Left renal cortex interstitium (tissue), 4 donors: ENCODE measurements around the gene PTCHD4. TPM values are rescaled to one million over a fixed set of nuclear protein-coding genes. Genes with fewer than 3 reads are reported as not detected.
"Not testable (repeated sequence)": the region's sequence is repeated elsewhere in the genome, so short reads cannot be mapped to it uniquely, and the experiment has no call there.

ENCODE experiments used
- DNase-seq, 4 donors: peaks; one replicate each; pipeline ENCODE4 v3.0.0-alpha.2; 2013; ENCODE audit warnings: low read depth in 4 of 4, low spot score in 2 of 4, missing footprints in 1 of 4
- polyA plus RNA-seq, 4 donors: library from polyadenylated mRNA; unstranded; fragments of 120-200 nt; gene quantifications; one replicate each; pipeline ENCODE4 v1.2.1, GENCODE V29; 2013; ENCODE audit not compliant: insufficient read length in 4 of 4

Gene PTCHD4
- 1 to 10 TPM; 1.5 to 2.2 (median 2.0) TPM for polyA plus RNA-seq

DNA sequence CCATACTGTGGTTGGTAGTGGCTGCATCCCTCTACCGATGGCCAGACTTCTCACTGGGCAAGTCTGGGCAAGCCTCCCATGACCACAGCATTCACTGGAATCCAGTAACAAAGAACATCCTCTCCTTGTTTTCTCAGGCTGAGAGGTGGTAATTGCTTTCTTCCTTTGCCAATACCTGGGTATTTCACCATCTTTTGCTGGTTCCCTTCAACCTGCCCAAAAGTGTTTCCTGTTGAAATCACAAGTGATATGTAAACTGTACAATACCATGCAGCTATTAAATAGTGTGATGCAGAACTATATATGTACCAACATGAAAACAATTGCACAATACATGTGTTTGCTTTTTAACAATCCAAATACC lies at the start of gene PTCHD4:
TSS of gene PTCHD4 (minus strand) at position 55 of the 364 bp plus-strand sequence. CDS start 42,240 bp downstream, outside the sequence.
- DNase-seq: no peak

DNA sequence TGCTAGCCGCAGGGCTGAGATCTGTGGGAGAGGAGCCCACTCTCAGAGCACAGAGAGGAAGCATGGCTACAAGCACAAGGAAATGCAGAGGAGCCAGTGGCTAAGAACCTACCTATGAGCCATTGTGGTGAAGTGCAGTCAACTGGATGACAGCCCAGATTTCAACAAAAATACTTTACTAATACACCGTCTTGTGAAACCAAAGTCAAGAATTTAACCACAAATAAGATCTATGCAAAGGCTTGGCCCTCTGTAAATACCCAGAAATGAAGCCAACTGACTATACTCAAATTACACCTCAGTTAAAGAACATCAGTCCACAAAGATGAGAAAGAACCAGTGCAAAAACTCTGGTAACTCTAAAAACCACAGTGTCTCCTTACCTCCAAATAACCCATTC lies 40.1 kb upstream of the PTCHD4 start:
- DNase-seq: no peak

DNA sequence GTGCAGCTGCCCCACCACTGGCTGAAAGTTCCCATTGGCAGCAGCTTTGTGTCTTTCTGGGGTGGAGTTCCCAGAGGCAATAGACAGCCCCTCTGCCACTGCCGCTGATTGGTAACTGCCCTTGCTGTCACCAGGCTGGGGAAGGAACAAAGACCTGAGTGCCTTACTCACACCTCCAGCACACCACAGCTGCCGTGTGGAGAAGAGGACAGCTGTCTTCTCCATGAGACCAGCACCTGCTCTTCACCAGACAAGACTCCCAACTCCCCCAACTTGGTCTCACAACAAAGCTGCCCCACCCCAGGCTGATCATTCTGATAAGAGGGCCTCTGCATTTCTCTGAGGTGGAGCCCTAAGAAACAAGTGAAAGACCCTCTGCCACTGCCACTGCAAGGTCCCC lies 39.7 kb upstream of the PTCHD4 start:
- no peak for DNase-seq

DNA sequence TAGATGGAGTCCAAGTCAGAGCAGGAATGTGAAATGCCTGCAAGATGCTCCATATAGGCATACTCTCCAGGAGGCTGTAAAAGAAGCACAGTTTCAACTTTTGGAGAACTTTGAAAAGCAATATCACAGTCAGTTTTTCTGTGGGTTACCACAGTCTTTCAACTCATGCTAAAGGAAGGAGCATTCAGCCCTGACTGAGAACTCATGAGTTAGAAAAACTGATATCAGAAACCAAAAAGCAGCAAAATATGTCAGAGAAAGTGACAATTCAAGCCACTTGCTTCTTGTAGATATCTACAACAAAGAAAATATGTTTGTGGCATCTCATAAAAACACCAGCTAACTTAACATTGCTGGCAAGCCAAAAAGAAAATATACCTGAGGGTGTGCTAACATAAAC lies 36.1 kb upstream of the PTCHD4 start:
- DNase-seq: no peak

DNA sequence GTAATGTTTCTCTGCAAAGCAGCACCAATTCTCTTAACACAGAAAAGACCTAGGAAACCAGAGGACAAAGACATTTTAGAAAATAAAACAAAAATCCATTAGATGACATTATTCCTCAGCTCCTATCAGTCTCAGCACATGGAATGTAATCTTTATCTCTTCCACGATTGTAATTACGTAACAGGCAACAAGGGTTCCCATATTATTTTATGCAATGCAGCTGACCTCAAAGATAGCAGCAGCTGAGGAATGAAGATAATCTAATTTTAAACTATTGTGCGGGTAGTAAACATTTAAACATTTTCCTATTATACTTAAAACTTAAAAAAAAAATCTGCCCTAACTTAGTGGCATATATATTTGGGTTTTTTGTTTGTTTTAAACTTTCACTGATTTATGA lies 33.0 kb upstream of the PTCHD4 start:
- DNase-seq: no peak

DNA sequence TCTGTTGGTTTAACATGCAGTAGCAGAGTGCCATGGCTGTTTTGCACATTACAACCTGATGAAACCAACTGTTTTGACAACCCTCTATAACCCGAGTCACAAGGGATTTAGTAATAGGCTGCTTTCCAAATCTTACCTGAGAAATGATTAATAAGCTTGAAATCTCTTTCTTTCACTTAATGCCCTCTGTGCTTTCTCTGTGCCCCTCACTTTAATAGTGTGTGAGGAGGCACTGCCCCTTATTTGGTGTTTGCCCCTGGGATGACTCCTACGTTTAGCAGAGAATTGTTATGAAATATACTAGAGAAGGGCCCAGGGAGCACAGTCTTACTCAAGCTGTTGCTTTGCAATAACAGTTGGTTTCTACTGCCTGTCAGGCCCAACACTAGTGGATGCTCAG lies 31.0 kb upstream of the PTCHD4 start:
- no peak for DNase-seq

DNA sequence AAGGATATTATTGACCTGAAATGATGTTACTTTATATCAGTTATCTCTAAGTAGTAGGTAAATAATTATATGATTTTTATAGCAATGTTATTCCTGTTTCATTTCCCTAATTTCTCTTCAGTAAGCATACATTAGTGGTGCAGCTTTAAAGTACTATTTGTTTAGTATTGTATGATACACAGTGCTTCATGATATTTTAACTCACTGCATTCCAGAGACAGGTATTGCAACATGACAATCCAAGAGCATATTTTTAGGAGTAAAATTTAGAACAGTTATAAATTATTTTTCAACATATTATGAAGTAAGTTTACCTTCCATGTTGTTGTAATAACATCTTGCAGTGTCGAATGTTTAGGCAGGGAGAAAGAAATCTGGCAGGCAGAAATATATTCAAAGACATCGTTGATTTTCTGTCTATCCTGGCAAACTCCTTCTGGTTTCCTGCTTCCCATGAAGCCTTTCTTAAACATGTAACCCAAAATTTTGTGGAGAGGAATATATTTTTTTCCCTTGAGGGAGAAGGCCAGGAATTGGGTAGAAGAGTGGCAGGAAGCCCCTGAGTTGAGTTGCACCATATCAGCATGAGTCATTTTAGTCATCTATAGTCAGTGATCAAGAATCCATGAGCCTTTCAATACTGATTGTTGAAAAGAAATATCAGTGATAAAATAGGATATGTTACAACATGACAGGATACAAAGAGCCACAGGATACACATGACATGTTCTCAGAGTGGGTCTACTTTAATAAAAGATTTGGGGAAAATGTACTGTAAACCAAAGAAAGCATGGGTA lies 29.0 kb upstream of the PTCHD4 start:
- DNase-seq: no peak

DNA sequence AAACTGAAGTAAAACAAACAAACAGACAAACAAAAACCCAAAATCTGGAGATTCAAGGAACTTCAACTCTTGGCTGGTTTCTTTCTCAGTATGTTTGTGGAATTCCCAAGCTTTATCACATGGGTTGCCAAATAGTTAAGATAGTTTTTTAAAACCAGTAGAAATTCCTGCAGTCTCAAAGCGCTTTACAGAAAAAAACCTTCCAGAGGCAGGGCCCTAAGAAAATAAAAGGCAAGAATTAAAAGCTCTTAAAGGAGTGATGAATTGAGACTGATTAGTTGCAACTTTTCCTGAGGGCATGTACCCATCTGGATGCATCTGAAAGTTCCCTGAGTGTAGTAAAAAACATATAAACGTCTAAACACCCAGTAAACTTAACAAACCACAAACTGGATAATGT lies 25.9 kb upstream of the PTCHD4 start:
- DNase-seq: no peak

DNA sequence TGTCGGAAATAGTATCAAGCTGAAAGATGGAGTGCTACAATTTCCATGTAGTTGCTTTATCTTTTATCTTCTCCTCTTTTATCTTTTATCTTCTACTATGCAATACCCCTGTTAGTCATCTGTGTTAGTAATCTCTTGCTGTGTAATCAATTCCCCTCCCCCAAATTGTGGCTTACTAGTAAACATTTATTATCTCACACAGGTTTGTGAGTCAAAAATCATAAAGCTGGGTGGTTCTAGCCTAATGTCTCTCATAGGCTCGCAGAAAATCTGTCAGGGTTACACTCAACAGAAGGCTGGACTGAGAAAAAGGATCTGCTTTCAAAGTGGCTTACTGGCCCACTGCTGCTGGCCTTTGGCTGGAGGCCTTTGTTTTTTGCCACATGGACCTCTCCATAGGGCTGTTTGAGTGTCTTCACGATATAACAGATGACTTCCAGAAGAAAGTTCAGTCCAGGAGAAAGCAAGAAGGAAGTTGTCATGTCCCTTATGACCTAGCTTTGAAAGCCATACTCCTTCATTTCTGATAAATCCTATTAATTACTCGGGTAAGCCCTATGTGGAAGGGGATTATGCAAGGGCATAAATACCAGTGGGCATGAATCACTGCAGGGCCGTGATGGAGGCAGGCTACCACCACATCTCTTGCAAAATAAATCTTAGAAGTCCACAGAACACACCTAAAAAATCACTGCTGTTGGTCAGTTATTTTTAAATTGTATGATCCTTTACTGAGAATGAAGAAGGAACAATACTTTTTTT lies 24.5 kb upstream of the PTCHD4 start:
- no peak for DNase-seq

DNA sequence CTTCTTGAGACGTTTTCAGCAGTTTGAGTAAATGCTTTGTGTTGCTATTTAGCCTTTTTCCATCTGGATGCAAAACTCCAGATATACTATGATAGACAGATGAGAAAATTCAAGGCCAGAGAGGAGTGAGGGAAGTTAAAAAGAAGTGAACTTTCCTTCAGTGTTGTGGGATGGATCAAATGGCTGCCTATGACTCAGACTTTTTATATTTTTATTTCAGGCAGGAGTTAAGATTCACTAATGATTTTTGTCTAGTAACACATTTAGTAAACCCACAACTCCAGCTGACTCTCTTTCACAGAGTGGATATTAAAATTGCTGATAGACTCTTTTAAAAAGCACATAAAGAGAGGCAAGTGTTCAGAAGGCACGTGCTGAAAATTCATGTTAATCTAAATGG lies 23.2 kb upstream of the PTCHD4 start:
- DNase-seq: no peak

DNA sequence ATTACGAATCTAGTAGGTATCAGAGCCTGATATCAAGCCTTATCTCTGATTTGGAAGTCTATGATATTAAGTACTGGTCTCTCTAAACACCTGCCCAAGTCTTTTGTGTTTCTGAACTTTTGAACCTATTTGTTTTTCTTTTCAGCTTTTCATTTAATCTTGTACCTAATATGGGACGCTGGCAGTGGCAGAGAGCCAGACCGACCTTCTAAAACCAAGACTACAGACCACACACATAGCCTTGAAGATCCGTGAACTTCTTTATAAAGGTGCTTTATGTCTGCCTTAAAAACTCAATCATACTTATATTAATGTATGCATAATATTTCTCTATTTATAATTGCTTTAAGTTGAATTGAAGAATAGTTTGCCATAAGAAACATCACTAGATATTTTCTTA lies 12.6 kb upstream of the PTCHD4 start:
- DNase-seq: no peak

DNA sequence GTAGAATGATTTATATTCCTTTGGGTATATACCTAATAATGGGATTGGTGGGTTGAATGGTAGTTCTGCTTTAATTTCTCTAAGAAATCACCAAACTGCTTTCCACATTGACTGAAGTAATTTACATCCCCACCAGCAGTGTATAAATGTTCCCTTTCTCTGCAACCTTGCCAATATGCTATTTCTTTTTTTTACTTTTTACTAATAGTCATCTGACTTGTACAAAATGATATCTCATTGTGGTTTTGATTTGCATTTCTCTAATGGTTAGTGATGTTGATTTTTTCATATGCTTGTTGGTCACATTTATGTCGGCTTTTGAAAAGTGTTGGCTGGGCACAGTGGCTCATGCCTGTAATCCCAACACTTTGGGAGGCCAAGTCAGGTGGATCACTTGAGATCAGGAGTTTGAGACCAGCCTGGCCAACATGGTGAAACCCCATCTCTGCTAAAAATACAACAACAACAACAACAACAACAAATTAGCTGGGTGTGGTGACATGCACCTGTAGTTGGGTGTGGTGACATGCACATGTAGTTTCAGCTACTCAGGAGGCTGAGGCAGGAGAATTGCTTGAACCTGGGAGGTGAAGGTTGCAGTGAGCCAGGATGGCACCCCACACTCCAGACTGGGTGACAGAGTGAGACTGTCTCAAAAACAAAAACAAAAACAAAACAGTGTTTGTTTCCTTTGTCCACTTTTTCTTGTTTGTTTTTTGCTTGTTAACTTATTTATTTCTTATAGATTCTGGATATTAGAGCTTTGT lies 11.2 kb upstream of the PTCHD4 start:
- not testable (repeated sequence) for DNase-seq

DNA sequence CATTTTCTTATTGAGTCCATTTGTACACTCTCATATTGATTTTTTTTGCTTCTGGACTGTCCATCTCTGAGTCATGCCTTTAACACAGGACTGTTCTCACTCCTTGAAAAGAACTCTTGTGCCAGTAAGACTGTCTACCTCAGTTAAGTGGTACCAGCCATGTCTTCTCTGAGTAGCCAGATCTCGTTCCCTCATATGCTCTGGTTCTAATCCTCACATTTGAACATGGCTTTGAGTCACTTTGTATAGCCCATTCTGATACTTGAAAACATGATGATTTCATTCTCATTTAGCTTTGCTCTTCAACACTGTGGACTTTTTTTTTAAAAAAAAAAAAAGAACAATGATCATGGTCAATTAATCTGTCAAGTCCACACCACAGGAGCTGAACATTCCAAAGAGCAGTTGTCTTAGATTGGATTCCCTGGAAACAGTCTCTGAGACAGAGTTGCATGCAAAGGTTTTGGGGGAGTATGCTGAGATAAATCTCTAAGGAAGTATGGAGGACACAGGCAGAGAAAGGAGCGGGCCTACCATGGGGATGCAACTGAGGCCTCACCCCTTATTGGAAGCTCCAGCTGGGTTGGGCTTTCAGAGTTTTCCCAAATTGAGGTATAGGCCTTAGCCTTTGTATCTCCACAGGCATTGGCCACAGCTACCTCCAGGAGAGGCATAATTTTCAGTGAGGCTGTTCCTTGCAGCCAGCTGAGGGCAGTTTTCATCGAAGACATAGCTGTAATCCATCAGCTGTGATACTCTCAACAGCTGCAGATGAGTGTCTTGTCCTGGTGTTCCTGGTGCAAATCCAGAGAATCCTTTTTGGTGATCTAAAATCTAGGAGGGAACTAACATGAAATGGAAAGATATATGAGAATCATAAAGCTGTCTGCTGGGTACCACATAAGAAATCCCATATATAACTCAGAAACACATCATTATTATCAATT lies 6.0 kb upstream of the PTCHD4 start:
- DNase-seq: no peak

DNA sequence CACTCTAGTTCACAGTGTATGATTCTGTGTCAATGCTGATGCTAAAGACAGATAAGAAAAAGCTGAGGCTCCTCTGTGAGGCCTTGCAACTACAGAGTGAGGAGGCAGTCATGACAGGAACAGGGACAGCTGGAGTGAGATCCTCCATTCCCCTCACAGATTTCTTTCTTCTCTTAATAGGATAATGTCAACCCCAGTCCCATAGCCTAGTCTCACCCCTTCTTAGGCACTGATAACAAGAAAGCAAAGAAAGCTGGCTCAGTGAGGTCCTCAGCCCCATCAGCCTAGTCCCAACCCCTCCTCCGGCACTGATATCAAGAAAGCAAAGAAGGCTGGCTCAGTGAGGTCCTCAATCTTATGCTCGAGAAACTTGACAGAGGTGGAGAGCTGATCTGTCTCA lies 2.1 kb upstream of the PTCHD4 start:
- no peak for DNase-seq

DNA sequence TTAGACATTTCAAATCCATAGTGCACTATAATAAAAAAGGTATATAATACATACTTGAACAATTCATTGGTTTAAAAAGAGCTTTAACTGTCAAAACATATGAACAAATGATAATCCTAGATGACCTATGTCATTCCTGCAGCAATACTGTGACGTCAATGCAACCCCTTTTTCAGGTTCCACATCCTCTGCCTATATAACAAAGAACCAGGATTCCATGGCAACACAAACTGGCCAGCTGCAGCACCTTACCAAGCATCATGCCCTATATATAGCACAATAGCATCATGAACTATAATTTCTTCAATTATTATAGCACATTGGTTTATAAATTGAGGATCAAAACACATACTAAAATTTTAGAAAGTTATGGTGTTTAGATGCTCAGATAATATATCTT lies 578 bp upstream of the PTCHD4 start:
- no peak for DNase-seq

DNA sequence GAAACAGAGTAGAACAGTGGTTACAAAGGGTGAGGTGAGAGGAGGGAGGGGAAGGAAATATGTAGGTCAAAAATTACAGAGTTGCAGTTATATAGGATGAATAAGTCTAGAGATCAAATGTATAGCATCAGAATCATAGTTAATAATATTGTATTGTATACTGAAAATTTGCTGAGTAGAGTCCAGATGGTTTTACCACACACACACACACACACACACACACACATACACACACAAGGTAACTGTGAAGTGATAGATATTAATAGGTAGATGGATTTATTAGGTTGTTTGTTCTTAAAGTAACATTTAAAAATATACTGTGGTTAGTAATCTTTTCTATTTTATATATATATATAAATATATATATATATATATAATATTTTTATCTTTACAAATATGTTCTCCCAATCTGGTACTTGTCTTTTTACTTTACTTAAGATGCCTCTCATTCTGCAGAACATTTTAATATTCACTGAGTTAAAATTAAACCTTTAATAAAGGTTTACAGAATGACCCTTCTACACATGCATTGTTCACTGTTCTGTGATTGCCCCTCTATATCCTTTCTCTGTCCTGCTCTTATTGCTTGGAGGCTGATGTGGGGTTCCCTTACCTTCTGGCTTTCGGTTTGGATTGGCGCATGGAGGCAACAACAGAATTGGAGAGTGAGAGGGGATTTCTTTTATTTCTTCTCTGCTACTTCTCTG lies 408 bp downstream of the PTCHD4 start:
- no peak for DNase-seq

DNA sequence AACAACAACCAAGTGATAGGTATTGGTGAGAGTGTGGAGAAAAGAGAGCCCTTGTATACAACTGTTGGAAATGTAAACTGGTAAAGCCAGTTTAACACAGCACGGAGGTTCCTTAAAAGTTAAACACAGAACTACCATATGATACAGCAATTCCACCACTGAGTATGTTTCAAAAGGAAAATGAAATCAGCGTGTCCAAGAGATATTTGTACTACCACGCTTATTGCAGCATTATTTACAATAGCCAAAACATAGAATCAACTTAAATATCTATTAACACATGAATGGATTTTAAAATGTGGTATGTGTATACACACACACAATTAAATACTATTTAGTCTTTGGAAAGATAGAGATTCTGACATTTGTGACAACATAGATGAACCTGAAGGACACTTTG lies 1.1 kb downstream of the PTCHD4 start:
- DNase-seq: no peak

DNA sequence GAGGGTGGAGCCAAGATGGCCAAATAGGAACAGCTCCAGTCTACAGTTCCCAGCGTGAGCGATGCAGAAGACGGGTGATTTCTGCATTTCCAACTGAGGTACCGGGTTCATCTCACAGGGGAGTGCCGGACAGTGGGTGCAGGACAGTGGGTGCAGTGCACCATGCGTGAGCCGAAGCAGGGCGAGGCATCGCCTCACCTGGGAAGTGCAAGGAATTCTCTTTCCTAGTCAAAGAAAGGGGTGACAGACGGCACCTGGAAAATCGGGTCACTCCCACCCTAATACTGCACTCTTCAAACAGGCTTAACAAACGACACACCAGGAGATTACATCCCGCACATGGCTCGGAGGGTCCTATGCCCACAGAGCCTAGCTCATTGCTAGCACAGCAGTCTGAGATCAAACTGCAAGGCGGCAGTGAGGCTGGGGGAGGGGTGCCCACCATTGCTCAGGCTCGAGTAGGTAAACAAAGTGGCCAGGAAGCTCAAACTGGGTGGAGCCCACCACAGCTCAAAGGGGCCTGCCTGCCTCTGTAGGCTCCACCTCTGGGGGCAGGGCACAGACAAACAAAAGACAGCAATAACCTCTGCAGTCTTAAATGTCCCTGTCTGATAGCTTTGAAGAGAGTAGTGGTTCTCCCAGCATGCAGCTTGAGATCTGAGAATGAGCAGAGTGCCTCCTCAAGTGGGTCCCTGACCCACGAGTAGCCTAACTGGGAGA lies 8.4 kb downstream of the PTCHD4 start:
- not testable (repeated sequence) for DNase-seq

DNA sequence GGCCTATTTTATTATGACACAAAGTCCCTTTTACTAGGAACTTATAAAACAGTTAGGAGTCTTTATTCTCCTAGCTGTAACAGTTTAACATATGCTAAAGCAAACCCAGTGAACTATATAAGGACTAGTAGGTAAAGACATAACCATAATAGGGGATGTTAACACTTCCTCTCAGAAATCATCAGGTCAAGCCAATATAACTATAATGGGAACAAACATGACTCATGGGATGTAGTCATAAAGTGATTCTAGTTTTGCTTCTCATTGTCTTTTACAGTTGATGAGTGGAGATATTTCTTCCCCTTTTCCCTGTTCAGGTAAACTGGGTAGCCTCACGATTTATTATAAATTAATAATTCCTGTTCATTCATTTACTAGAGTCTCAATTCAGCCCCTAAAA lies 9.7 kb downstream of the PTCHD4 start:
- DNase-seq: no peak
